ENCODE measurements around the gene USP50. TPM values are rescaled to one million over a fixed set of nuclear protein-coding genes. Genes with fewer than 3 reads are reported as not detected.
"Not testable (repeated sequence)": the region's sequence is repeated elsewhere in the genome, so short reads cannot be mapped to it uniquely, and the experiment has no call there.

USP50 gene
- total RNA-seq, 1 donor from 2014 or later: not detected

DNA sequence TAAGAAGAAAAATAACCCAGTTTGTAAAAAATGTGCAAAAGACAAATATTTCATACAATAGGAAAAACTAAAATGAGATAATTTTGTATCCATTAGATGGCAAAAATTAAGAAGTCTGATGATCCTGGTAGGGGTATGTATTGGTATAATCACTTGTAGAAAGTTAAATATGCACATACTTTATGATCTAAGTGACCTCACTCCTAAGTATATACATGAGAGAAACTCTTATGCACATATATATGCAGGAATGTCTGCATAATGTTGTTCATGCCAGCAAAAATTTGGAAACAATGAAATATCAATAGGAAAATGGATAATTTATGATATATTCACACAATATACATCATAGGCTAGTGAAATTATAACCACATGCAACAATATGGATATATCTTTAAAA, 33.5 kb downstream of the USP50 start:
- intact Hi-C loops (cut with micrococcal nuclease): no loop called here
- Histone ChIP-seq H3K4me1 (no peaks in the 10 kb centered on the region), H3K36me3 (no peaks in the 10 kb centered on the region), H3K27me3 (ENCODE audit: low read depth) (no peaks in the 10 kb centered on the region), H3K9me3 (replicated peaks) (peaks cover 5% of the 10 kb centered on the region), H3K4me3 (no peak overlapping the region), H3K27ac (replicated peaks) (no peak overlapping the region)
- no peak for DNase-seq
- TF ChIP-seq, protein P1, sequence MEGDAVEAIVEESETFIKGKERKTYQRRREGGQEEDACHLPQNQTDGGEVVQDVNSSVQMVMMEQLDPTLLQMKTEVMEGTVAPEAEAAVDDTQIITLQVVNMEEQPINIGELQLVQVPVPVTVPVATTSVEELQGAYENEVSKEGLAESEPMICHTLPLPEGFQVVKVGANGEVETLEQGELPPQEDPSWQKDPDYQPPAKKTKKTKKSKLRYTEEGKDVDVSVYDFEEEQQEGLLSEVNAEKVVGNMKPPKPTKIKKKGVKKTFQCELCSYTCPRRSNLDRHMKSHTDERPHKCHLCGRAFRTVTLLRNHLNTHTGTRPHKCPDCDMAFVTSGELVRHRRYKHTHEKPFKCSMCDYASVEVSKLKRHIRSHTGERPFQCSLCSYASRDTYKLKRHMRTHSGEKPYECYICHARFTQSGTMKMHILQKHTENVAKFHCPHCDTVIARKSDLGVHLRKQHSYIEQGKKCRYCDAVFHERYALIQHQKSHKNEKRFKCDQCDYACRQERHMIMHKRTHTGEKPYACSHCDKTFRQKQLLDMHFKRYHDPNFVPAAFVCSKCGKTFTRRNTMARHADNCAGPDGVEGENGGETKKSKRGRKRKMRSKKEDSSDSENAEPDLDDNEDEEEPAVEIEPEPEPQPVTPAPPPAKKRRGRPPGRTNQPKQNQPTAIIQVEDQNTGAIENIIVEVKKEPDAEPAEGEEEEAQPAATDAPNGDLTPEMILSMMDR (IDR thresholded peaks at IDR 0.05; ENCODE audit: borderline replicate concordance): no peak

DNA sequence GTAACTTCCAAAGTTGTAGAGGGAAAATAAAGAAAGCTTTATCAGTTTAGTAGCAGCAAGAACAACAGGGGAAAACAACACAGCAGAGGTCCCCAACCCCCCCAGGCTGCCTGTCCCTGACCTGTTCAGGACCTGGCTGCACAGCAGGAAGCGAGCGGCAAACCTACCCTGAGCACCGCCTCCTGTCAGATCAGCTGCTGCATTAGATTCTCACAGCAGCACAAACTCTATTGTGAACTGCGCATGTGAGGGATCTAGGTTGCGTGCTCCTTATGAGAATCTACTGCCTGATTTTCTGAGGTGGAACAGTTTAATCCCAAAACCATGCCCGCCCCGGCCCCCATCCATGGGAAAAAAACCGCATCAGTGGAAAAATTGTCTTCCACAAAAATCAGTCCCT, 40.3 kb downstream of the USP50 start:
- intact Hi-C loops (cut with micrococcal nuclease): no loop called here
- no peak overlapping the region for H3K27ac ChIP-seq (replicated peaks)
- H3K36me3 ChIP-seq: peaks cover 28% of the 10 kb centered on the region
- H3K4me3 ChIP-seq: no peak overlapping the region
- H3K4me1 ChIP-seq: no peaks in the 10 kb centered on the region
- DNase-seq: no peak
- no peaks in the 10 kb centered on the region for H3K9me3 ChIP-seq (replicated peaks)
- TF ChIP-seq, protein P1 (IDR thresholded peaks at IDR 0.05; ENCODE audit: borderline replicate concordance): no peak
- H3K27me3 ChIP-seq (ENCODE audit: low read depth): no peaks in the 10 kb centered on the region

DNA sequence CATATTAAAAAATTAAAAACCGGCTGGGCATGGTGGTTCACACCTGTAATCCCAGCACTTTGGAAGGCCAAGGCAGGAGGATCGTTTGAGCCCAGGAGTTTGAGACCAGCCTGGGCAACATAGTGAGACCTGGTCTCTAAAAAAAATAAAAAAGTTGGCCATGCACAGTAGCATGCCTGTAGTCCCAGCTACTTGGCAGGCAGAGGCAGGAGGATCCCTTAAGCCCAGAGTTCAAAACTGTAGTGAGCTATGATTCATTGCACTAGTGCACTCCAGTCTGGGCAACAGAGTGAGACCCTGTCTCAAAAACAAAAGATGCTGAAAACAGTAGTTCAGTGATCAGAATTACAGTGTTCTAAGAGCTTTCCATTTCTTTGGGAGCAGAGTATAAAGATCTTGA, 40.8 kb downstream of the USP50 start:
- peaks cover 32% of the 10 kb centered on the region for H3K36me3 ChIP-seq
- H3K4me1 ChIP-seq; H3K27me3 ChIP-seq (ENCODE audit: low read depth); H3K9me3 ChIP-seq (replicated peaks); H3K27ac ChIP-seq (replicated peaks); intact Hi-C loops (cut with micrococcal nuclease); DNase-seq; H3K4me3 ChIP-seq: not testable (repeated sequence)

DNA sequence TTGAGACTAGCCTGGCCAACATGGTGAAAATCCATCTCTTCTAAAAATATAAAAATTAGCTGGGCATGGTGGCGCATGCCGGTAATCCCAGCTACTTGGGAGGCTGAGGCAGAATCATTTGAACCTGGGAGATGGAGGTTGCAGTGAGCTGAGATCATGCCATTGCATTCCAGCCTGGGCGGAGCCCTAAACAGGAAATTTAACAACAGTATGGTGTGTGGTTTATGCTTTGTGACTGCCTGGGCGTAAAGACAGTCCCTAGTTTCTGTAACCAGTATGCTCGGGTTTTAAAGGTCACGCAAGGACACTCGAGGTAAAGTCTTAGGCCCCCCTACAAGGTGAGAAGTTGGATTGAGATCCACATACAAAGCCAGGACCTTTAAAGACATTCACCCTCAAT, 43.3 kb downstream of the USP50 start:
- Histone ChIP-seq H3K27me3 (ENCODE audit: low read depth) (no peaks in the 10 kb centered on the region), H3K27ac (replicated peaks) (no peak overlapping the region), H3K36me3 (peaks cover 57% of the 10 kb centered on the region), H3K9me3 (replicated peaks) (no peaks in the 10 kb centered on the region), H3K4me1 (no peaks in the 10 kb centered on the region), H3K4me3 (no peak overlapping the region)
- no peak for DNase-seq
- intact Hi-C loops (cut with micrococcal nuclease): no loop called here
- TF ChIP-seq, protein P1 (IDR thresholded peaks at IDR 0.05; ENCODE audit: borderline replicate concordance): no peak

DNA sequence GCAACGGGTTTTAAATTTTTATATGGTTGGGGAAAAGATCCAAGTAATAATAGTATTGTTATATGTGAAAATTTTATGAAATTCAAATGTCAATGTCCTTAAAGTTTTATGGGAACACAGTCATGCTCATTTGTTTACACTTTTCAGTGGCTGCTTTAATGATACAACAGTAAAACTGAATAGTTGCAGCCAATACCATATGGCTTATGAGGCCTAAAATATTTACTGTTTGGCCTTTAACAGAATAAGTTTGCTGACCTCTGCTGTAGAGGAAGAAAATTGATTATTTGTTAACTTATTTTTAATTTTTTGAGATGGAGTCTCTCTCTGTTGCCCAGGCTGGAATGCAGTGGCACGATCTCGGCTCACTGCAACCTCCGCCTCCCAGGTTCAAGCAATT, 44.7 kb downstream of the USP50 start:
- no peaks in the 10 kb centered on the region for H3K9me3 ChIP-seq (replicated peaks)
- H3K27me3 ChIP-seq (ENCODE audit: low read depth): no peaks in the 10 kb centered on the region
- peaks cover 70% of the 10 kb centered on the region for H3K36me3 ChIP-seq
- TF ChIP-seq, protein P1 (IDR thresholded peaks at IDR 0.05; ENCODE audit: borderline replicate concordance): no peak
- no peak overlapping the region for H3K27ac ChIP-seq (replicated peaks)
- H3K4me1 ChIP-seq: no peaks in the 10 kb centered on the region
- H3K4me3 ChIP-seq: no peak overlapping the region
- no peak for DNase-seq
- intact Hi-C loops (cut with micrococcal nuclease): no loop called here

DNA sequence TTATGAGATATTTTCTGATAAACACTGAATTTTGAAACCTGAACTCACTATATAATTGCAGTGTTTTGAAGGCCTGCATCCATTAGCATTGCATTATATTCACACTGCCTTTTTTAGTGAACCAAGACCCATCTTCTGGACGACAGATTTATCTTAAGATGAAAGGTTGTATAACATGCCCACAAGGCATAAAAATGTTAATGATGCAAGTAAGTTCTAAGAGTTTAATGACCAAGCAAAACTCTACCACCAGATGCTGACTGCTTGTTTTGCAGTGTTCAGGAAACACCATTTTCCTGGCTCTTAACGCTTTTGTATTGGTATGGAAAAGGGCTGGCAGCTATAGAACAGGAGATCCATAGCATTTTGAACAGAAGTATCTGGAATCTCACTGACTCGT, 46.1 kb downstream of the USP50 start:
- no peak for DNase-seq
- TF ChIP-seq, protein P1 (IDR thresholded peaks at IDR 0.05; ENCODE audit: borderline replicate concordance): no peak
- Histone ChIP-seq H3K27ac (replicated peaks) (no peak overlapping the region), H3K27me3 (ENCODE audit: low read depth) (no peaks in the 10 kb centered on the region), H3K9me3 (replicated peaks) (no peaks in the 10 kb centered on the region), H3K36me3 (peaks cover 85% of the 10 kb centered on the region), H3K4me1 (no peaks in the 10 kb centered on the region), H3K4me3 (no peak overlapping the region)
- intact Hi-C loops (cut with micrococcal nuclease): no loop called here
